ENCODE data around the gene HYAL1.
"Not testable (repeated sequence)": the region's sequence is repeated elsewhere in the genome, so short reads cannot be mapped to it uniquely, and the experiment has no call there.

The HYAL1 gene

GRCh38 chr3:50318163-50318562, 14.8 kb upstream of the HYAL1 start:
- no peak for DNase-seq

GRCh38 chr3:50317300-50317699, 13.9 kb upstream of the HYAL1 start:
- DNase-seq, result peak in 1 of 2 donors; percentile 1

- DNase-seq, result peak; percentile 71 to 73
These were observed 13.4 kb upstream of the HYAL1 start for GRCh38 chr3:50316657-50317242.

GRCh38 chr3:50314816-50315215, 11.4 kb upstream of the HYAL1 start:
- DNase-seq, result no peak

- DNase-seq, result no peak
These were observed 11.0 kb upstream of the HYAL1 start for GRCh38 chr3:50314342-50314741.

- DNase-seq, result not testable (repeated sequence)
These were observed 8.7 kb upstream of the HYAL1 start for GRCh38 chr3:50312041-50312440.

GRCh38 chr3:50304601-50305000, 1.2 kb upstream of the HYAL1 start:
- no peak for DNase-seq

- DNase-seq, result no peak
These were observed 1.0 kb downstream of the HYAL1 start for GRCh38 chr3:50302095-50303012.

GRCh38 chr3:50300681-50301254, 2.6 kb downstream of the HYAL1 start:
- DNase-seq, result no peak

- no peak for DNase-seq
These were observed 3.3 kb downstream of the HYAL1 start for GRCh38 chr3:50299929-50300680.

GRCh38 chr3:50299638-50299928, 3.8 kb downstream of the HYAL1 start:
- DNase-seq, result no peak

- DNase-seq, result peak; percentile 99 to 100
These were observed 4.3 kb downstream of the HYAL1 start, which contains the start of the genes HYAL3 and NAA80 for GRCh38 chr3:50298836-50299637. TSS of gene HYAL3 (minus strand) at chr3:50299405. CDS start at chr3:50295602, 3,803 bp downstream. TSS of gene NAA80 (minus strand) at chr3:50299405. CDS start at chr3:50297463, 1,942 bp downstream.

GRCh38 chr3:50297896-50298725, 5.3 kb downstream of the HYAL1 start:
- DNase-seq, result no peak

- DNase-seq, result no peak
These were observed 6.0 kb downstream of the HYAL1 start for GRCh38 chr3:50297384-50297775.

GRCh38 chr3:50296721-50297383, 6.5 kb downstream of the HYAL1 start:
- no peak for DNase-seq

- DNase-seq, result no peak
These were observed 7.6 kb downstream of the HYAL1 start for GRCh38 chr3:50295553-50296431.

- no peak for DNase-seq
These were observed 8.6 kb downstream of the HYAL1 start for GRCh38 chr3:50294492-50295403.

GRCh38 chr3:50294089-50294488, 9.3 kb downstream of the HYAL1 start:
- DNase-seq, result no peak

All from activated CD4-positive, alpha-beta T cell treated with anti-CD3 and anti-CD28 coated beads for 4 hours (primary cell).